ENCODE measurements around the gene UBASH3B. TPM values are rescaled to one million over a fixed set of nuclear protein-coding genes. Genes with fewer than 3 reads are reported as not detected.

The UBASH3B gene
- total RNA-seq, 1 donor from 2014 or later = 62.1 TPM

DNA sequence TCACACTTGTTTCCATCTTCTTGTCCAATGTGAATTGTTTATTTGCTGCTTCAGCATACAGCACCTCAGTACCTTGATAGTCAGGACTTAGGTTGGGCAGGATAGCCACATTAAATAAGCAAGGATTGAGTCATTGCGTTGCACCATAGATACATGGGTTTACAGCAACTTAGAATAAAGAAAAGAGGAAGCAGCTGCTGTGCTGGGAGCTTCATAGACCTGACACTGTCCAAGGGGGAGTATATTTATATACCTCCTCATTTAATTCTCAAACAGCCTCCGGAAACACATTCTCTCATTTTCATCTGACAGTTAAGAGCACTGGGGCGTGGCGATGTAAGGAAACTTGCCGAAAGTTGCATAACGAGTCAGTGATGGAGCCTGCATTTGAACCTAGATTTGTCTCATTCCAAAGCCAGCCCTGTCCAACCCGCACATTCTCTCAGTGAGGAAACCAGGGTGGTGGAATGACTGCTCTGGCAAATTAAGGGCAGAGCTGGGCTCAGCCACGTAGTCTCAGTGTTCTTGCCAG, 42.2 kb downstream of the UBASH3B start:
- H3K36me3 Mint-ChIP-seq (ENCODE audit: low read depth, unreplicated experiment) = peaks cover 4% of the 10 kb centered on the region
- no peak overlapping the region for H3K4me2 ChIP-seq (ENCODE audit: low read length)
- TF ChIP-seq EZH2 (IDR thresholded peaks at IDR 0.05; ENCODE audit: insufficient read depth, low read length) = no peak
- TF ChIP-seq, protein P1, sequence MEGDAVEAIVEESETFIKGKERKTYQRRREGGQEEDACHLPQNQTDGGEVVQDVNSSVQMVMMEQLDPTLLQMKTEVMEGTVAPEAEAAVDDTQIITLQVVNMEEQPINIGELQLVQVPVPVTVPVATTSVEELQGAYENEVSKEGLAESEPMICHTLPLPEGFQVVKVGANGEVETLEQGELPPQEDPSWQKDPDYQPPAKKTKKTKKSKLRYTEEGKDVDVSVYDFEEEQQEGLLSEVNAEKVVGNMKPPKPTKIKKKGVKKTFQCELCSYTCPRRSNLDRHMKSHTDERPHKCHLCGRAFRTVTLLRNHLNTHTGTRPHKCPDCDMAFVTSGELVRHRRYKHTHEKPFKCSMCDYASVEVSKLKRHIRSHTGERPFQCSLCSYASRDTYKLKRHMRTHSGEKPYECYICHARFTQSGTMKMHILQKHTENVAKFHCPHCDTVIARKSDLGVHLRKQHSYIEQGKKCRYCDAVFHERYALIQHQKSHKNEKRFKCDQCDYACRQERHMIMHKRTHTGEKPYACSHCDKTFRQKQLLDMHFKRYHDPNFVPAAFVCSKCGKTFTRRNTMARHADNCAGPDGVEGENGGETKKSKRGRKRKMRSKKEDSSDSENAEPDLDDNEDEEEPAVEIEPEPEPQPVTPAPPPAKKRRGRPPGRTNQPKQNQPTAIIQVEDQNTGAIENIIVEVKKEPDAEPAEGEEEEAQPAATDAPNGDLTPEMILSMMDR (IDR thresholded peaks at IDR 0.05; ENCODE audit: insufficient read depth, low read depth, low read length) = no peak

DNA sequence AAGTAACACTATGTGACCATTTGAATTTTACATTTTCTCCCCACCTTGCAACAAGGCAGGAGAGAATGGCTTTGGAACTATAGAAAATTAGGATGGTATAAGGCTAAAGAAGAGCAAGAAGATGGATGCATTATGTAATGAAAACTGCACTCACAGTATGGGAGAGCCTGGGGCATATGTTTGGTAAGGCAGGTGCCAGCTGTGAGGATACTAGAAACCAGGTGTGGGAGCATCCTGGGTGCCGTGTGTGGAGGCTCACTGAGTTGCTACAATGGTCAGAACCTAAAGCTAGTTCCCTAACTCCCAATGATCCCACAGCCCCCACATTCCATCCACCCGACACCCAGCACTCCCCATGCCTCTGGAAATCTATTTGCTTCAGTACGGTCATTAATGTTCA, 42.9 kb downstream of the UBASH3B start:
- Histone ChIP-seq H3K9ac (ENCODE audit: low read length) (no peak overlapping the region), H3K9me3 (ENCODE audit: insufficient read depth, low read depth, low read length) (no peaks in the 10 kb centered on the region), H3K4me2 (ENCODE audit: low read length) (no peak overlapping the region), H4K20me1 (ENCODE audit: insufficient read depth, low read length) (peaks cover 10% of the 10 kb centered on the region), H3K27me3 (ENCODE audit: insufficient read depth, low read length) (no peaks in the 10 kb centered on the region), H3K79me2 (ENCODE audit: insufficient read depth, low read length) (peaks cover 70% of the 10 kb centered on the region), H2AFZ (ENCODE audit: low read depth, low read length) (no peak overlapping the region), H3K36me3 (ENCODE audit: insufficient read depth, low read length) (no peaks in the 10 kb centered on the region), H3K4me1 (ENCODE audit: insufficient read depth, low read length) (no peaks in the 10 kb centered on the region), H3K4me3 (ENCODE audit: insufficient read depth, low read depth, low read length) (no peak overlapping the region), H3K27ac (ENCODE audit: low read depth, low read length) (no peak overlapping the region)
- Mint-ChIP-seq H3K4me3 (ENCODE audit: unreplicated experiment) (no peak overlapping the region), H3K27me3 (ENCODE audit: low read depth, unreplicated experiment) (no peaks in the 10 kb centered on the region), H3K36me3 (ENCODE audit: low read depth, unreplicated experiment) (peaks cover 4% of the 10 kb centered on the region), H3K4me1 (ENCODE audit: low read depth, unreplicated experiment) (peaks cover 13% of the 10 kb centered on the region), H3K27ac (ENCODE audit: unreplicated experiment) (no peak overlapping the region), H3K9me3 (ENCODE audit: unreplicated experiment) (no peaks in the 10 kb centered on the region)
- DNase-seq (ENCODE audit: low read depth) (no peak), FAIRE-seq (no peak)
- TF ChIP-seq EZH2 (IDR thresholded peaks at IDR 0.05; ENCODE audit: insufficient read depth, low read length) = no peak

More for the DNA sequence above, 42.2 kb downstream of the UBASH3B start:
- H3K9me3 ChIP-seq (ENCODE audit: insufficient read depth, low read depth, low read length) = no peaks in the 10 kb centered on the region
- peaks cover 11% of the 10 kb centered on the region for H4K20me1 ChIP-seq (ENCODE audit: insufficient read depth, low read length)
- H3K36me3 ChIP-seq (ENCODE audit: insufficient read depth, low read length) = no peaks in the 10 kb centered on the region
- no peak overlapping the region for H3K4me3 Mint-ChIP-seq (ENCODE audit: unreplicated experiment)
- DNase-seq (ENCODE audit: low read depth) (peak; percentile 54), FAIRE-seq (no peak)
- no peak overlapping the region for H2AFZ ChIP-seq (ENCODE audit: low read depth, low read length)
- no peaks in the 10 kb centered on the region for H3K27me3 Mint-ChIP-seq (ENCODE audit: low read depth, unreplicated experiment)
- H3K79me2 ChIP-seq (ENCODE audit: insufficient read depth, low read length) = peaks cover 73% of the 10 kb centered on the region
- peaks cover 2% of the 10 kb centered on the region for H3K9me3 Mint-ChIP-seq (ENCODE audit: unreplicated experiment)
- no peaks in the 10 kb centered on the region for H3K27me3 ChIP-seq (ENCODE audit: insufficient read depth, low read length)
- peaks cover under 1% of the 10 kb centered on the region for H3K4me1 ChIP-seq (ENCODE audit: insufficient read depth, low read length)
- no peak overlapping the region for H3K4me3 ChIP-seq (ENCODE audit: insufficient read depth, low read depth, low read length)
- peaks cover 19% of the 10 kb centered on the region for H3K4me1 Mint-ChIP-seq (ENCODE audit: low read depth, unreplicated experiment)
- no peak overlapping the region for H3K9ac ChIP-seq (ENCODE audit: low read length)
- peak overlapping the region; percentile 15 for H3K27ac Mint-ChIP-seq (ENCODE audit: unreplicated experiment)
- no peak overlapping the region for H3K27ac ChIP-seq (ENCODE audit: low read depth, low read length)

DNA sequence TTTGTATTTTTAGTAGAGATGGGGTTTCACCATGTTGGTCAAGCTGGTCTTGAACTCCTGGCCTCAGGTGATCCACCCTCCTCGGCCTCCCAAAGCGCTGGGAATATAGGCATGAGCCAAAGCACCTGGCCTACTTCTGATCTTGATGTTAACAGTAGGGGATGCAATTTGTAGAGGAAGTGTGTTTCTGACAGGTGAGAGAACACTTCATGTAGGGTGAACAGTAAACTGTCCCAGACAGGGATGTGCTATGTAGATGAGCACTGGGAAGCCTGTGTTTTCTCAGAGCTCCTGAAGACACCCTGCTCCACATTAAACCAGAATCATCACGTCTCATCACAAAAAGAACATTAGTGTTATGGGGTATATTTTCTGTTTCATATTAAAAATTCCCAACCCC, 45.1 kb downstream of the UBASH3B start:
- Histone ChIP-seq H3K36me3 (ENCODE audit: insufficient read depth, low read length) (no peaks in the 10 kb centered on the region), H3K9me3 (ENCODE audit: insufficient read depth, low read depth, low read length) (no peaks in the 10 kb centered on the region), H3K4me1 (ENCODE audit: insufficient read depth, low read length) (peaks cover 7% of the 10 kb centered on the region), H3K27me3 (ENCODE audit: insufficient read depth, low read length) (no peaks in the 10 kb centered on the region), H4K20me1 (ENCODE audit: insufficient read depth, low read length) (peaks cover 6% of the 10 kb centered on the region), H3K27ac (ENCODE audit: low read depth, low read length) (no peak overlapping the region), H3K4me3 (ENCODE audit: insufficient read depth, low read depth, low read length) (no peak overlapping the region), H3K4me2 (ENCODE audit: low read length) (no peak overlapping the region), H3K9ac (ENCODE audit: low read length) (no peak overlapping the region), H2AFZ (ENCODE audit: low read depth, low read length) (no peak overlapping the region), H3K79me2 (ENCODE audit: insufficient read depth, low read length) (peaks cover 69% of the 10 kb centered on the region)
- Mint-ChIP-seq H3K27ac (ENCODE audit: unreplicated experiment) (no peak overlapping the region), H3K36me3 (ENCODE audit: low read depth, unreplicated experiment) (peaks cover 10% of the 10 kb centered on the region), H3K4me1 (ENCODE audit: low read depth, unreplicated experiment) (peaks cover 13% of the 10 kb centered on the region), H3K4me3 (ENCODE audit: unreplicated experiment) (no peak overlapping the region), H3K27me3 (ENCODE audit: low read depth, unreplicated experiment) (no peaks in the 10 kb centered on the region), H3K9me3 (ENCODE audit: unreplicated experiment) (no peaks in the 10 kb centered on the region)
- no peak for FAIRE-seq
- no peak for DNase-seq (ENCODE audit: low read depth)
- TF ChIP-seq, protein P1 (IDR thresholded peaks at IDR 0.05; ENCODE audit: insufficient read depth, low read depth, low read length) = no peak
- TF ChIP-seq EZH2 (IDR thresholded peaks at IDR 0.05; ENCODE audit: insufficient read depth, low read length) = no peak
